Transverse colon (tissue), 3 donors: ENCODE measurements around the gene BCL2L1.

ENCODE experiments used
- EP300 ChIP-seq: sonication (generic); formaldehyde crosslinking; IDR thresholded peaks from one replicate; pipeline ENCODE4 v1.6.1; 2017; ENCODE audit warnings: antibody characterized with exemption, low read depth
- POLR2A ChIP-seq: fragments of 450-650 bp; IDR thresholded peaks from one replicate; pipeline ENCODE4 v1.6.1; 2016; ENCODE audit warnings: antibody characterized with exemption, mild to moderate bottlenecking, moderate library complexity
- TF ChIP-seq, protein P1 (sequence below), 5 experiments: fragments of 200-600 bp in 3 of 5; fragments of 450-650 bp in 2 of 5; sonication (generic) in 3 of 5; IDR thresholded peaks; 1 replicate in 2 of 5; 2 replicates in 3 of 5; pipeline ENCODE4 v1.5.1; 2016 to 2017; ENCODE audit warnings: antibody characterized with exemption in 5 of 5, inconsistent platforms in 3 of 5, mild to moderate bottlenecking in 2 of 5, moderate library complexity in 1 of 5

DNA sequence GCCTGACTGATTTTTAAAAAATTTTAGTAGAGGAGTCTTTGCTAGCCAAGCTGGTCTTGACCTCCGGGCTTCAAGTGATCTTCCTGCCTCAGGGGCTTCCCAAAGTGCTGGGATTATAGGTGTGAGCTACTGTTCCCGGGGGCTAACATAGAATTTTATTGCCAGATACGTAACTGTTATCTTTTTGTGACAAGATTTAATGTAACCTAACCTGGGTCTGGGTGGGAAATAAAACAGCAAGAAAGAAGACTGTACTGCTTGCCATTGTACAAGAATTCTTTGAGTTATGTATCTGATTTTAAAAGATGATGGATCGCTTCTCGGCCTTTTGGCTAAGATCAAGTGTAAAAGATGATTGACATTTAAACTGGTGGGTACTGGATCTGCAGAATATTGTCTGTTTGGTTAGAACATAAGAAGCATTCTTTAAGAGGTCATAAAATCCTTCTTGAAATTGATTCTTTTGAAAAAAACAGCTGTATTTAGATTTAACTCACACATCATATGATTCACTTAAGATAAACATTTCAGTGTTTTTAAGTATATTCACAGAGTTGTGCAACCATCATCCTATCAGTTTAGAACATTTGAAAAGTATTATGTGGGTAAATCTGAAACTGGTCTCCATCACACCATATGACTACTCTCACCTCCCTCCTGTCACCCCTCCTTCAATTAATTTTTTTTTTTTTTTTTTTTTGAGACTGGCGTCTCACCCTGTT lies 38.0 kb upstream of the BCL2L1 start:
- TF ChIP-seq POLR2A (no peak), EP300 (no peak)
- TF ChIP-seq, protein P1, sequence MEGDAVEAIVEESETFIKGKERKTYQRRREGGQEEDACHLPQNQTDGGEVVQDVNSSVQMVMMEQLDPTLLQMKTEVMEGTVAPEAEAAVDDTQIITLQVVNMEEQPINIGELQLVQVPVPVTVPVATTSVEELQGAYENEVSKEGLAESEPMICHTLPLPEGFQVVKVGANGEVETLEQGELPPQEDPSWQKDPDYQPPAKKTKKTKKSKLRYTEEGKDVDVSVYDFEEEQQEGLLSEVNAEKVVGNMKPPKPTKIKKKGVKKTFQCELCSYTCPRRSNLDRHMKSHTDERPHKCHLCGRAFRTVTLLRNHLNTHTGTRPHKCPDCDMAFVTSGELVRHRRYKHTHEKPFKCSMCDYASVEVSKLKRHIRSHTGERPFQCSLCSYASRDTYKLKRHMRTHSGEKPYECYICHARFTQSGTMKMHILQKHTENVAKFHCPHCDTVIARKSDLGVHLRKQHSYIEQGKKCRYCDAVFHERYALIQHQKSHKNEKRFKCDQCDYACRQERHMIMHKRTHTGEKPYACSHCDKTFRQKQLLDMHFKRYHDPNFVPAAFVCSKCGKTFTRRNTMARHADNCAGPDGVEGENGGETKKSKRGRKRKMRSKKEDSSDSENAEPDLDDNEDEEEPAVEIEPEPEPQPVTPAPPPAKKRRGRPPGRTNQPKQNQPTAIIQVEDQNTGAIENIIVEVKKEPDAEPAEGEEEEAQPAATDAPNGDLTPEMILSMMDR (IDR thresholded peaks at IDR 0.05): no peak
